ENCODE results near the gene CLCNKB.

The CLCNKB gene

DNA sequence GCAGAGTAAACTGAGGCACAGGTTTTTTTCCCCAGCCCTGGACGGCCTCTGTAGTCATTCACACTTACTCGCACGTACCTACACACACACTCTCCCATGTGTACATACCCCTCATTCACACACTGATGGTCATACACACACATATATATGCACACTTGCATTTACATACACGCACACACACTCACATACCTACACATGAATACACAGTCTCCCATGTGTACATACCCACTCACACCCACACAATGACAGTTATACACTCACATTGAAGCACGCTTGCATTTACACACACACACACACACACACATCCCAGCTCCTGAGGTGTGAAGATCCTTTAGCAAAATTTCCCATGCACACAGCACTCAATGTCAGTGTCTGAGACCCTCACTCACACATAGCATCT, 30.6 kb downstream of the CLCNKB start:
- no peaks in the 10 kb centered on the region for H3K36me3 ChIP-seq (replicated peaks; ENCODE audit: low read depth, low read length)
- H3K4me3 ChIP-seq (ENCODE audit: low read length) = peak overlapping the region; percentile 74
- peaks cover 10% of the 10 kb centered on the region for H3K4me1 ChIP-seq (ENCODE audit: low read length)
- peaks cover 8% of the 10 kb centered on the region for H3K27me3 ChIP-seq (ENCODE audit: low read depth, low read length)
- no peak overlapping the region for H3K9ac ChIP-seq (ENCODE audit: low read length)
- H3K27ac ChIP-seq (ENCODE audit: low read length) = no peak overlapping the region
- no peaks in the 10 kb centered on the region for H3K9me3 ChIP-seq (ENCODE audit: insufficient read depth, low read length)
- H4K20me1 ChIP-seq (ENCODE audit: insufficient read depth, low read length) = no peaks in the 10 kb centered on the region
- TF ChIP-seq CTCF (IDR thresholded peaks at IDR 0.05; ENCODE audit: low read depth, low read length) = no peak
- TF ChIP-seq EZH2phosphoT487 (IDR thresholded peaks at IDR 0.05; ENCODE audit: low read depth) = no peak
- H3K4me2 ChIP-seq (ENCODE audit: low read length) = peak overlapping the region; percentile 79
- H2AFZ ChIP-seq (ENCODE audit: low read depth, low read length) = 0 out of 2 replicates have a peak overlapping the region, but pooled peaks have one; percentile 47
- no peaks in the 10 kb centered on the region for H3K79me2 ChIP-seq (ENCODE audit: low read length)

DNA sequence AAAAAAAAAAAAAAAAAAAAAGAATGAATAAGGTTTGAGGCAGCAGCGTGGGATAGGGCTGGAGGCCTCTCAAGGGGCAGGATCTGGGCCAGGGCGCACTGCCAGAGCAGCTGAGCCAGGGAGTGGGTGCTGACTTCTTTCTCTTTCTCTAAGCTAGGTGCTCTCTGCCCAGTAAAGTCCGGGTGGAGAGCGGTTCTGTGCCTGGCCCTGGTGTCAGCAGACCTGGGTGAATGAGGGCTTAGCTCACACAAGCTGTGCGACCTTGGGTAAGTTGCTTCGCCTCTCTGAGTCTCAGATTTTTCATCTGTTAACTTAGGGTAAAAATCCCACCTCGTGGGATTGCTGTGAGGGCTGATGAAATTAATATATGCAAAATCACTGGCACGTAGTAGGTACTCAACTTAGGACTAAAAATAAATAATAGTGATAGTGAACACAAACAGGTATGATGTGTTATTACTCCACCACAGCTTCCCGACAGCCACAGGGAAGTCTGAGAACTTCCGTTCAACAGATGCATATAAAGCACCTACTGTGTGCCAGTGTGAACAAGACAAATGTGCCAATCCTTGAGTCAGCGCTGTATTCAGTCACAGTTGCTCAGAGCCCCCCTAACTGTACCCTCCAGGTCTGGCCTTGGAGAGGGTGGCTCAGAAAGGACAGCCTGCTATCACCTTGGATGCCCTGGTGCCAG, 31.9 kb downstream of the CLCNKB start:
- H4K20me1 ChIP-seq (ENCODE audit: insufficient read depth, low read length) = no peaks in the 10 kb centered on the region
- H3K27ac ChIP-seq (ENCODE audit: low read length) = no peak overlapping the region

DNA sequence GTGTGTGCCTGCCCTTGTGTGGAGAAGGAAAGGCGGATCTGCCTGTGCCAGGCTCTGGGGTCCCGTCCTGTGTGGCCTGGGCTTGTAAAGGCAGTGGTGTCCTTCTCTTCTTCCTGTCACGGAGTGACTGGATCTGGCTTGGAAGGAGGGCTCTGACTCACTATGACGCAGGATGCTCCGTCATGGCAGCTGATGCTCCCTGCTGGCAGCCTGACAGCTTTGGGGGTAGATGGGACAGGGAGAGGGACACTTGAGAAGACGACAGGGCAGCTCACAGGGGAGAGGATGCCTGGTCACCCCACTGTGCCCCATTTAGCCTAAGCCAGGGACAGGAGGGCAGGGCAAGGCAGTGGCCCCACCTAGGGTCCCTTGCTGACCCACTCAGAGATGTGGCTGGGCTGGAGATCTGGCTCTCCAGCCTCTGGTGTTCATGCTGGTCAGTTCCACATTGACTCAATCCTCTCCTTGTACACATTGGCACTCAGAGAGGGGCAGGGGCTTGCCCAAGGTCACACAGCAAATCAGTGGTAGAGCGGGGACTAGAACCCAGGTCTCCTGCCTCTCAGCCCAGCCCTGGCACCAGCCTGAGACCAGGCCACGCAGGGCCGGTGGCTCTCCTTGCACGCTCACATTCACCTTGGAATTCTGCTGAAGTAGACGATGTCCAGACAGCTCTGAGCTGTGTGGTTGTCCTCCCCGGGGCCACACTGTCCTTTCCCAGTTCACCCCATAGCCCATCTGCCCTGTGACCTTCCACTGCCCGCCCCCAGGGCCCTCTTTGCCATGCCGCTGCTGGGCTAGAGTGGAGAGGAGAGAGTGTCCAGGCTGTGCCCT, 32.7 kb downstream of the CLCNKB start:
- Histone ChIP-seq H3K4me3 (ENCODE audit: low read length) (no peak overlapping the region), H3K4me2 (ENCODE audit: low read length) (no peak overlapping the region), H3K9ac (ENCODE audit: low read length) (no peak overlapping the region), H3K4me1 (ENCODE audit: low read length) (peaks cover 20% of the 10 kb centered on the region), H3K36me3 (replicated peaks; ENCODE audit: low read depth, low read length) (no peaks in the 10 kb centered on the region), H3K27me3 (ENCODE audit: low read depth, low read length) (peaks cover 8% of the 10 kb centered on the region), H2AFZ (ENCODE audit: low read depth, low read length) (no peak overlapping the region), H3K79me2 (ENCODE audit: low read length) (no peaks in the 10 kb centered on the region), H3K27ac (ENCODE audit: low read length) (no peak overlapping the region), H3K9me3 (ENCODE audit: insufficient read depth, low read length) (no peaks in the 10 kb centered on the region), H4K20me1 (ENCODE audit: insufficient read depth, low read length) (no peaks in the 10 kb centered on the region)
- TF ChIP-seq CTCF (IDR thresholded peaks at IDR 0.05; ENCODE audit: low read depth, low read length) (no peak), EZH2phosphoT487 (IDR thresholded peaks at IDR 0.05; ENCODE audit: low read depth) (no peak)

More for the DNA sequence above, 31.9 kb downstream of the CLCNKB start:
- H3K27me3 ChIP-seq (ENCODE audit: low read depth, low read length) = peaks cover 8% of the 10 kb centered on the region
- no peaks in the 10 kb centered on the region for H3K79me2 ChIP-seq (ENCODE audit: low read length)
- no peak overlapping the region for H3K4me2 ChIP-seq (ENCODE audit: low read length)
- H3K9me3 ChIP-seq (ENCODE audit: insufficient read depth, low read length) = no peaks in the 10 kb centered on the region
- no peak overlapping the region for H3K9ac ChIP-seq (ENCODE audit: low read length)
- no peak overlapping the region for H2AFZ ChIP-seq (ENCODE audit: low read depth, low read length)
- H3K36me3 ChIP-seq (replicated peaks; ENCODE audit: low read depth, low read length) = no peaks in the 10 kb centered on the region
- H3K4me3 ChIP-seq (ENCODE audit: low read length) = no peak overlapping the region
- H3K4me1 ChIP-seq (ENCODE audit: low read length) = peaks cover 17% of the 10 kb centered on the region
- TF ChIP-seq EZH2phosphoT487 (IDR thresholded peaks at IDR 0.05; ENCODE audit: low read depth) (no peak), CTCF (IDR thresholded peaks at IDR 0.05; ENCODE audit: low read depth, low read length) (no peak)

DNA sequence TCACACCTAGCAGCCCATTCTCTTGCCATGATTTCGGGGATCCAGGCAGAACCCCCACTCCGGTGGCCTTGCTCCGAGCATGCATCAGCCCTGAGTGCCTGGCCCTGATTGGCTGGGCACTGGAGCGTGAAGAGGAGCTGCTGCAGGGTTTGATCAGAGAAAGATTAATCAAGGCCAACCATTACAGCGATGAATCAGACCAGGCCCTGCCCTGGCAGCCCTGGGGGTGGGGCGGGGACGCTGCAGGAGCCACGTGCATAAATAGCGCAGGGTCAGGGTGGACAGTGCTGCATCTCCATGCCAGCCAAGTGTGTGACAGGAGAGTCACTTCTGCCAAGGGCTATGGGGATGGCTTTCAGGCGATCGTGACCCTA, 33.3 kb downstream of the CLCNKB start:
- Histone ChIP-seq H3K27me3 (ENCODE audit: low read depth, low read length) (peaks cover 8% of the 10 kb centered on the region), H3K79me2 (ENCODE audit: low read length) (no peaks in the 10 kb centered on the region), H4K20me1 (ENCODE audit: insufficient read depth, low read length) (no peaks in the 10 kb centered on the region), H3K27ac (ENCODE audit: low read length) (no peak overlapping the region), H3K4me2 (ENCODE audit: low read length) (no peak overlapping the region), H3K4me3 (ENCODE audit: low read length) (no peak overlapping the region), H3K9me3 (ENCODE audit: insufficient read depth, low read length) (no peaks in the 10 kb centered on the region), H2AFZ (ENCODE audit: low read depth, low read length) (no peak overlapping the region), H3K36me3 (replicated peaks; ENCODE audit: low read depth, low read length) (no peaks in the 10 kb centered on the region), H3K4me1 (ENCODE audit: low read length) (peaks cover 25% of the 10 kb centered on the region), H3K9ac (ENCODE audit: low read length) (no peak overlapping the region)
- TF ChIP-seq EZH2phosphoT487 (IDR thresholded peaks at IDR 0.05; ENCODE audit: low read depth) (no peak), CTCF (IDR thresholded peaks at IDR 0.05; ENCODE audit: low read depth, low read length) (no peak)

Measured in OCI-LY3 (cell line).